Activated CD8-positive, alpha-beta memory T cell treated with anti-CD3 and anti-CD28 coated beads, Interleukin-2, amount 50 U/mL, for 4 hours (primary cell): ENCODE results near the gene SYT1.

ENCODE experiments used
- DNase-seq: peaks from one replicate; pipeline ENCODE4 v3.0.0-alpha.2; 2020

Gene SYT1

GRCh38 chr12:79236920-79237319 is 372.3 kb downstream of the SYT1 start:
- DNase-seq = no peak

GRCh38 chr12:79238246-79238645 is 373.7 kb downstream of the SYT1 start:
- no peak for DNase-seq

GRCh38 chr12:79247494-79247893 is 382.9 kb downstream of the SYT1 start:
- no peak for DNase-seq

- DNase-seq = no peak
These were observed 385.6 kb downstream of the SYT1 start for GRCh38 chr12:79250186-79250585.

GRCh38 chr12:79250960-79251755 is 386.6 kb downstream of the SYT1 start:
- DNase-seq = no peak

- DNase-seq = no peak
These were observed 387.9 kb downstream of the SYT1 start for GRCh38 chr12:79252358-79253075.

GRCh38 chr12:79255288-79255687 is 390.7 kb downstream of the SYT1 start:
- no peak for DNase-seq

- no peak for DNase-seq
These were observed 396.3 kb downstream of the SYT1 start for GRCh38 chr12:79260923-79261322.

GRCh38 chr12:79262938-79263337 is 398.4 kb downstream of the SYT1 start:
- no peak for DNase-seq

GRCh38 chr12:79266343-79267144 is 402.0 kb downstream of the SYT1 start:
- DNase-seq = no peak

- no peak for DNase-seq
These were observed 403.0 kb downstream of the SYT1 start for GRCh38 chr12:79267580-79267979.

- no peak for DNase-seq
These were observed 410.0 kb downstream of the SYT1 start for GRCh38 chr12:79274501-79275064.

GRCh38 chr12:79275631-79276030 is 411.1 kb downstream of the SYT1 start:
- DNase-seq = no peak

- no peak for DNase-seq
These were observed 418.8 kb downstream of the SYT1 start for GRCh38 chr12:79283364-79283763.

GRCh38 chr12:79288911-79289310 is 424.3 kb downstream of the SYT1 start:
- no peak for DNase-seq

- DNase-seq = no peak
These were observed 427.1 kb downstream of the SYT1 start for GRCh38 chr12:79291711-79292110.

- no peak for DNase-seq
These were observed 430.0 kb downstream of the SYT1 start for GRCh38 chr12:79294590-79294989.

GRCh38 chr12:79295572-79295971 is 431.0 kb downstream of the SYT1 start:
- no peak for DNase-seq

GRCh38 chr12:79296133-79296532 is 431.6 kb downstream of the SYT1 start:
- no peak for DNase-seq

GRCh38 chr12:79296871-79297270 is 432.3 kb downstream of the SYT1 start:
- no peak for DNase-seq

- no peak for DNase-seq
These were observed 433.9 kb downstream of the SYT1 start for GRCh38 chr12:79298506-79298905.

GRCh38 chr12:79299447-79300198 is 435.0 kb downstream of the SYT1 start:
- DNase-seq = no peak

- DNase-seq = no peak
These were observed 435.6 kb downstream of the SYT1 start for GRCh38 chr12:79300199-79300568.
